ENCODE results near the gene PTPN7. TPM values are rescaled to one million over a fixed set of nuclear protein-coding genes. Genes with fewer than 3 reads are reported as not detected.

PTPN7 gene
- total RNA-seq, 2 donors from 2014 or later, result 2.0 to 2.9 TPM

GRCh38 chr1:202140833-202141232, 19.6 kb downstream of the PTPN7 start:
- H3K27me3 ChIP-seq, result no peaks in the 10 kb centered on the region

DNA sequence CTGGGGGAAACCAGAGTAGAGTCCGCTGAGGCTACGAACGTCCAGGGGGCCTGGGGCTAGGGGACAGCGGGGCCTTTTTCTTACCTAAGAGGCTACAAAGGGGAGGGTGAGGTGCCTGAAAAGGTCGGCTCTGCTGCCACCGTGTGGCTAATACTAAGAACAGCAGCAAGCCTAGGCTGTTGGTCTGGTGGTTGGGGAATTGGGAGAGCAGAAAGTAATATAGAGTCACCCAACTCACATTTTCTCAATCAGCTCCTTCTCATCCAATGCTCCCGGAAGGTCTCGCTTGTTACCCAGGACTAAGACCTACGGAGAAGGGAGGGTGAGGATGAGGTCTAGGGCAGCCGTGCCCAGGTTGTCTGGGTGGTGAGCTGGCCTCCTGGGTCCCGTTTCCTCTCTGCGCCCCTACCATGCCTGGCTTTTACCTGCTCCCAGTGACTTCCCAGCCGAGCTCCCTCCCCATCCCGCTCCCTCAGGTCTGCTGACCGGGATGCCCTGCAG, 25.1 kb downstream of the PTPN7 start:
- Histone ChIP-seq H3K27me3 (no peaks in the 10 kb centered on the region), H3K27ac (no peak overlapping the region), H3K4me1 (no peaks in the 10 kb centered on the region), H3K4me3 (no peak overlapping the region), H3K9ac (ENCODE audit: low read depth in 2 of 2, low read length in 2 of 2) (no peak overlapping the region), H3K36me3 (peaks cover 8% of the 10 kb centered on the region), H3K9me3 (no peaks in the 10 kb centered on the region)
- TF ChIP-seq, protein P1, sequence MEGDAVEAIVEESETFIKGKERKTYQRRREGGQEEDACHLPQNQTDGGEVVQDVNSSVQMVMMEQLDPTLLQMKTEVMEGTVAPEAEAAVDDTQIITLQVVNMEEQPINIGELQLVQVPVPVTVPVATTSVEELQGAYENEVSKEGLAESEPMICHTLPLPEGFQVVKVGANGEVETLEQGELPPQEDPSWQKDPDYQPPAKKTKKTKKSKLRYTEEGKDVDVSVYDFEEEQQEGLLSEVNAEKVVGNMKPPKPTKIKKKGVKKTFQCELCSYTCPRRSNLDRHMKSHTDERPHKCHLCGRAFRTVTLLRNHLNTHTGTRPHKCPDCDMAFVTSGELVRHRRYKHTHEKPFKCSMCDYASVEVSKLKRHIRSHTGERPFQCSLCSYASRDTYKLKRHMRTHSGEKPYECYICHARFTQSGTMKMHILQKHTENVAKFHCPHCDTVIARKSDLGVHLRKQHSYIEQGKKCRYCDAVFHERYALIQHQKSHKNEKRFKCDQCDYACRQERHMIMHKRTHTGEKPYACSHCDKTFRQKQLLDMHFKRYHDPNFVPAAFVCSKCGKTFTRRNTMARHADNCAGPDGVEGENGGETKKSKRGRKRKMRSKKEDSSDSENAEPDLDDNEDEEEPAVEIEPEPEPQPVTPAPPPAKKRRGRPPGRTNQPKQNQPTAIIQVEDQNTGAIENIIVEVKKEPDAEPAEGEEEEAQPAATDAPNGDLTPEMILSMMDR (IDR thresholded peaks at IDR 0.05), result peak; percentile 86
- intact Hi-C loops (cut with DNase I), result loop anchor here (5.0 kb wide), 1 partner anchor 238 kb away; no protein-coding TSS in a partner anchor
- DNase-seq, result peak; percentile 61

More at GRCh38 chr1:202140833-202141232, 19.6 kb downstream of the PTPN7 start:
- DNase-seq, result no peak
- Histone ChIP-seq H3K27ac (no peak overlapping the region), H3K4me3 (no peak overlapping the region), H3K9me3 (no peaks in the 10 kb centered on the region), H3K9ac (ENCODE audit: low read depth in 2 of 2, low read length in 2 of 2) (no peak overlapping the region), H3K36me3 (no peaks in the 10 kb centered on the region), H3K4me1 (no peaks in the 10 kb centered on the region)
- TF ChIP-seq, protein P1 (IDR thresholded peaks at IDR 0.05), result no peak
- intact Hi-C loops (cut with DNase I), result loop anchor here (5.0 kb wide), 1 partner anchor 264 kb away; no protein-coding TSS in a partner anchor

DNA sequence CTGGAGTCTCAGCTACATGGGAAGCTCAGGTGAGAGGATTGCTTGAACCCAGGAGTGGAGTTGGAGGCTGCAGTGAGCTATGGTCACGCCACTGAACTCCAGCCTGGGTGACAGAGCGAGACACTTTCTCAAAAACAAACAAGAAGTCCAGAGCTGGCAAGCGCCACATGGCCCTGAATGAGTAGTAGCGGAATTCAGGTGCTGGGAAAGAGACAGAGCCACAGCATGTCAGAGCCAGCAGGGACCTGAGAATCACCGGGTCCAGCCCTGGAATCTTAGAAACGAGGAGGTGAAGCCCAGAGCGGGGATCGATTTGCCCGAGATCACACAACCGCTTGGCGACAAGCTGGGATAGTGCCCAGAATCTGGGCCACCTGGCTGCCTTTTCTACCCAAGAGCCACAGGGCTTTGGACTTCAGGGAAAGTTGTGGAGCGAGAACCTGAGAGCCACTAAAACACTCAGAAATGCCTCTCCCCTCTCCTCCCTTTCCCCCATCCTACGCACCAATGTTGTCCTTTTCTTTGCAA, 25.7 kb downstream of the PTPN7 start:
- intact Hi-C loops (cut with DNase I), result loop anchor here (5.0 kb wide), 1 partner anchor 237 kb away; no protein-coding TSS in a partner anchor

GRCh38 chr1:202133989-202134388, 26.4 kb downstream of the PTPN7 start:
- Histone ChIP-seq H3K27ac (no peak overlapping the region), H3K4me1 (no peaks in the 10 kb centered on the region), H3K9me3 (no peaks in the 10 kb centered on the region), H3K36me3 (peaks cover 8% of the 10 kb centered on the region), H3K4me3 (no peak overlapping the region), H3K9ac (ENCODE audit: low read depth in 2 of 2, low read length in 2 of 2) (no peak overlapping the region), H3K27me3 (no peaks in the 10 kb centered on the region)
- DNase-seq, result no peak
- TF ChIP-seq, protein P1 (IDR thresholded peaks at IDR 0.05), result no peak
- intact Hi-C loops (cut with DNase I), result no loop called here

More for the DNA sequence above, 25.7 kb downstream of the PTPN7 start:
- Histone ChIP-seq H3K9me3 (no peaks in the 10 kb centered on the region), H3K9ac (ENCODE audit: low read depth in 2 of 2, low read length in 2 of 2) (no peak overlapping the region), H3K36me3 (peaks cover 8% of the 10 kb centered on the region), H3K4me1 (no peaks in the 10 kb centered on the region), H3K4me3 (no peak overlapping the region), H3K27ac (no peak overlapping the region), H3K27me3 (no peaks in the 10 kb centered on the region)
- TF ChIP-seq, protein P1 (IDR thresholded peaks at IDR 0.05), result no peak
- no peak for DNase-seq

DNA sequence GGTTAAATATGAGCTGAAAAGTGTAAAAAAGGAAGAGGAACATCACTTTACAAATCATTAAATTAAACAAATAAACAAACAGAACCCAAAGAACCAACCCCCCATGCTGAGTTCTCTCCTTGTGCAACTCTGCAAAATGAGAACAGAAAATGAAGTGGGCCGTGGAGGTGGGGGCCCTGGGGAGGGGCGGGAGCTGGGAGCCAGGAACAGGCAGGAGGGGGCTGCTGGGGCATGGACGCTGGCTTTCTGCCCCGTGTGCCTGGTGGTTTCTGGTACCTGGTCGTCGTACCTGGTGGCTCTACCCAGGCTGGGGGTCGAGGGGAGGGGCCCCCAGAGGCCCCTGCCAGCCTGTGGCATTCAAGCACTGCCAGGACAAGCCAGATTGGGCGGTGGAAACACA, 26.9 kb downstream of the PTPN7 start:
- TF ChIP-seq, protein P1 (IDR thresholded peaks at IDR 0.05), result no peak
- Histone ChIP-seq H3K4me1 (no peaks in the 10 kb centered on the region), H3K36me3 (peaks cover 8% of the 10 kb centered on the region), H3K9me3 (no peaks in the 10 kb centered on the region), H3K4me3 (no peak overlapping the region), H3K27ac (no peak overlapping the region), H3K9ac (ENCODE audit: low read depth in 2 of 2, low read length in 2 of 2) (no peak overlapping the region), H3K27me3 (no peaks in the 10 kb centered on the region)
- intact Hi-C loops (cut with DNase I), result no loop called here
- DNase-seq, result no peak
